ENCODE data around the gene SAG.

Gene SAG

GRCh38 chr2:233380132-233380895 is 72.7 kb downstream of the SAG start:
- no peak for DNase-seq (ENCODE audit: low read depth)

- no peak for DNase-seq (ENCODE audit: low read depth)
Observed at GRCh38 chr2:233380995-233381637, 73.5 kb downstream of the SAG start.

GRCh38 chr2:233381638-233381995 is 74.0 kb downstream of the SAG start:
- DNase-seq (ENCODE audit: low read depth) = no peak

- DNase-seq (ENCODE audit: low read depth) = no peak
Observed at GRCh38 chr2:233384015-233384414, 76.4 kb downstream of the SAG start.

- no peak for DNase-seq (ENCODE audit: low read depth)
Observed at GRCh38 chr2:233384811-233385488, 77.3 kb downstream of the SAG start.

GRCh38 chr2:233385489-233386044 is 78.0 kb downstream of the SAG start:
- no peak for DNase-seq (ENCODE audit: low read depth)

GRCh38 chr2:233386382-233387041 is 78.9 kb downstream of the SAG start:
- DNase-seq (ENCODE audit: low read depth) = no peak

GRCh38 chr2:233387225-233387624 is 79.6 kb downstream of the SAG start:
- DNase-seq (ENCODE audit: low read depth) = no peak

GRCh38 chr2:233387667-233388528 is 80.3 kb downstream of the SAG start:
- DNase-seq (ENCODE audit: low read depth) = no peak

- no peak for DNase-seq (ENCODE audit: low read depth)
Observed at GRCh38 chr2:233389601-233390125, 82.0 kb downstream of the SAG start.

GRCh38 chr2:233395687-233396086 is 88.1 kb downstream of the SAG start:
- DNase-seq (ENCODE audit: low read depth) = no peak

Data from T follicular helper cell (primary cell).